HG03460 (cell line): Measurements from ENCODE around the gene C2.

Experiments used
- ATAC-seq: cut with Tn5 transposase; IDR thresholded peaks from one replicate; pipeline ENCODE4 v1.9.1; 2021; ENCODE audit not compliant: unreplicated experiment

C2 gene

GRCh38 chr6:31927242-31927862 is at the start of gene C2:
Gene C2 (plus strand): TSS chr6:31927717. CDS start chr6:31927753, 36 bp downstream.
- no peak for ATAC-seq

- ATAC-seq, result no peak
Measured at GRCh38 chr6:31878222-31878621, 49.3 kb upstream of the C2 start.

DNA sequence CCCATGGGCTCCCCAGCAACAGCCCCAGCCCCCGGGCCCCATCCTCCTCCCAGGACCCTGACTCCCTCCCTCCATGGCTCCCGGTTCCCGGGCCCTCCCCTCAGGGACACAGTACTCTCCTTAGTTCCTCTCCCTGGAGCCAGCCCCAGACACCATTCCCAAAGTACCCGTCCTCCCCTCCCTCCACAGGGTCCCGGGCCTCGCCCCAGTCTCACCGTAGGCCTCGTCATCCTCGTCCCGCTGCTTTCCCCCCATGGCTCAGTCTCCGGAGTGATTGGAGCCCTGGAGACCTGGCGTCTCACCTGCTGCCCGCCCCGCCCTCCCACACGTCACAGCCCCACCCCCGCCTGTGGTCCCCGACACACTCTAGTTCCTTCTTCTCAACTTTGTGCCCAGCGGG is 48.8 kb upstream of the C2 start, which contains the start of gene SLC44A4:
Gene SLC44A4 (minus strand): TSS at position 272 of the 400 bp plus-strand sequence. CDS start 17 bp downstream, at position 255.
- no peak for ATAC-seq

- no peak for ATAC-seq
Measured at GRCh38 chr6:31879143-31879542, 48.4 kb upstream of the C2 start.

GRCh38 chr6:31879901-31880300 is 47.6 kb upstream of the C2 start:
- ATAC-seq, result no peak

- ATAC-seq, result no peak
Measured at GRCh38 chr6:31880616-31881015, 46.9 kb upstream of the C2 start.

DNA sequence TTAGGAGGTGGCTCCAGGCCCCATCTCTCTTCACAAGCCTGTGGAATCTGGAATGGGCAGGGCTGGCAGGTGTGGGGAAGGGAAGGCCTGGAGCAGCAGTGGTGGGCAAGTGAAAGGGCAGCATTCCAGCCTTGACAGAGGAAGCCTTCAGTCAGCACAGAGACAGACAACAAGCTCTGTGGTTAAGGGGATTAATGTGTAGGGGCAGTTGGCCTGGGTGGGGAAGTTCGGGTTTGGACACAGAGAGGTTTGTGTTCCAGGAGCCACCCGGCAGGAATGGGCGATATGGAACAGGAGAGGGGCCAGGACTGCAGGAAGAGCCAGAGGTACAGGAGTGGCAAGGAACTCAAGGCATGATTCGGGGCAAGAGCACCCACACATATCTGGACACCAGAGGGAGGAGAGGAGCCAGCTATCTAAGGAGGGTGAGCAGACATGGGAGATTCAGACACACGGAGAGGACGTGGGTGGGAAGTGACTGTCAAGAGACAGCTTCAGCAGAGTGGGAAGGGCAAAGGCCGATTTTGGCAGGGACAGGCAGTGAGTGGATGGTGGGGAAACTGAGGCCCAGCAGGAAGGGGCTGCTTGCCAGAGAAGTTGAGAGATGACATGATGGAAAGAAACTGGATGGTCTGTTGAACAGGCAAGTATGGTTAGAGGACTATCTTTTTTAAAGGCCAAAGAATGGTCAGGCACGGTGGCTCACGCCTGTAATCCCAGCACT is 46.2 kb upstream of the C2 start:
- ATAC-seq, result no peak

GRCh38 chr6:31882344-31882743 is 45.2 kb upstream of the C2 start:
- ATAC-seq, result no peak

GRCh38 chr6:31883676-31884075 is 43.8 kb upstream of the C2 start:
- ATAC-seq, result no peak

GRCh38 chr6:31884528-31885035 is 42.9 kb upstream of the C2 start:
- no peak for ATAC-seq

GRCh38 chr6:31886541-31886991 is 41.0 kb upstream of the C2 start:
- ATAC-seq, result no peak

DNA sequence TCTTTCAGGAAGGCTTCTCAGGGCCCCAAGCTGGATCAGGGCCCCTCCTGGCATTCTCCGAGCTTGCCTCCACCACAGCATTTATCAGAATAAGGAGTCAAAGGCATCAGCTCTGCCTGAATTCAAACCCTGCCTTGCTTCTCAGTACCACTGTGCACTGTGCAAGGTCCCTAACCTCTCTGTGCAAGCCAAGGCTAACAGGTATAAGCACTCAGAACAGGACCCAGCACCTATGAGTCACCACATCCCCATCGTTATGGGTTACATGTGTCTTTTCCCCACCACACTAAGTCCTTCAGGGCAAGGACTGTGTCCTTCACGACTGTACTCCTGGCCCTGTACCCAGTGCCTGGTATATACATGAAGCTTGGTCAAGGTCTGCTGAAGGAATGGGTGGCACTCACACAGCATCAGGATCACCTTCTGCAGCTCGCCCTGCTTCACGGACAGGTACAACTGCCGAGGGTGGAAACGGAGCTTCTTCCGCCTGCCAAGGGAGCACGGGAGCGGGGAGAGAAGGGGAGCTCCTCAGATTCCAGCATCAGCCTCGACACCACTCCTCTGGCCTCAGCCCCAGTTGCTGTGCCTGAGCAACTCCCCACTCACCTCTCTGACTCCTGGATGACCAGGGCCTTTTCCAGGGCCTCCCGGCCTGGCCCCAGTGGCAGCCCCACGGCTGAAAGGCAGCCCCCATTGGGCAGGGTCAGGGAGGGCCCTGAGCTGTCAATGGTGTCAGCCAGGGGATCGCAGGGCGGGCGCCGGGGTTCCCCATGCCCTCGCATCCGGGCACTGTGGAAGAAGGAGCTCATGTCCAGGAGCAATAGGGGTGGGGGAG is 40.1 kb upstream of the C2 start:
- ATAC-seq, result no peak

DNA sequence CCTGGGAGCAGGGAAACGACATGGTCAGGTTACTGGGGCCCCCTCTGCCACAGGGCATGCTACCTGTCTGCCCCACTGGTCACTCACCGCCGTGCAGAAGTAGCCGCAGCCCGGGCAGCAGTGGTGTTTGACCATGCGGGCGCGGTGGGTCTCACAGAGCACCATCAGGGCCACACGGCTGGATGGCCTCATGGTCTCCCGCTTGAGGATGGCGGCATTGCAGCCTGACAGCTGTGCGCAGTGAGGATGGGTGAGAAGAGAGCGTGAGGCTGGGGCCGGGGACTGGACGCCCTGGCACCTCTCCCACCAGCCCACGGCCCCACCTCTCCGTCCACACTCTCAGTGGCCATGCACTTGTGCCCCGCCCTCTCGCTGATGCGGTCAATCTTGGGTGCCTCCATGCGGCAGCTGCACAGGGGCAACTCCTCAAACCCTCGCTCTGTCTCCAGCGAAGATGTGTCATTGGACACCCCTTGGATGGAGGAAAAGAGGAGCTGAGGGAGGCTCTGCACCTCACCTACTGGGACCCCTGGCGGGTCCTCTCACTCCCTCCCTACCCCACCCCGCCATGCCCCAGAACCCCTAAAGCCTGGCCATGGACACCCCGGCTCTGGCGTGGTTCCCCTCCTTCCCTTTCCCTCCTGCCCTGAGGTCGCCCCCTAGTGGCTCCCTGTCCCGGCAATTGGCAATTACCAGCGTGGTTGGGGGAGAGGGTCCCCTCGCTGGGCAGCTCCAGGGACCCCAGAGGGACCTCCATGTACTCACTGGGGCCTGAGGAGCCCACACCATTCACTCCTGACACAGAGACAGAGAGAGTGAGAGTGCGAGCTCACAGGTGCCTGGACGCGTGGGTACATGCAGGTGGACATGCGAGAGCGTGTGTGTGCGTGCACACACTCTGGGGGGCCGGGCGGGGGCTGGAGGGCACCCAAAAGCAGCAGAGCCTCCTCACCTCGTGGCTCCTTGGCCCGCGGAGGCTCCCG is 39.0 kb upstream of the C2 start:
- ATAC-seq, result no peak

DNA sequence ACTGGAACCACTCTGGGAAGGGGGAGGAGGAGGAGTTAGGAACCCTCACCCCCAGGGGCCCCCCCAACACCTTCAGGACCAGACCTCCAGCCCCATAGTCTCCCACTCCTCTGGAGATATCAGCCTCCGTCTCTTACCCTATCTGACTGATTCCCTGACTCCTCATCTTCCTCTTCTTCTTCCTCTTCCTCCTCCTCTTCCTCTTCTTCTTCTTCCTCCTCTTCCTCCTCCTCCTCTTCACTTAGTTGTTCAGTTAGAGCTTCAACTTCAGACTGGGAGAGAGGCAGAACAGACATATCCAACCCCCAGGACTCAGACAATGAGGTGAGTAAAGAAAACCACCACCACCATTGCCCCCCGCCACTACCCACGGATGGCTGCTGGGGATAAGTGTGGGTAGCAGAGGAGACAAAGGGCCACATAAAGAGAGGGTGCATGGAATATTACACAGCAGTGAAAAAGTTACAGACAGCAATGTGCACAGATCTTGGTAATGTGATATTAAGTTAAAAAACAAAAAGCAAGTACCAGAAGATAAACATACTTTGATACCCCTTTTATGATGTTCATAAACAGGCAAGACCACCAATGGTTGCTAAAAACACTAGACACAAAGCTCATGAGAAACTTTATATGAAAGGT is 38.1 kb upstream of the C2 start:
- no peak for ATAC-seq

DNA sequence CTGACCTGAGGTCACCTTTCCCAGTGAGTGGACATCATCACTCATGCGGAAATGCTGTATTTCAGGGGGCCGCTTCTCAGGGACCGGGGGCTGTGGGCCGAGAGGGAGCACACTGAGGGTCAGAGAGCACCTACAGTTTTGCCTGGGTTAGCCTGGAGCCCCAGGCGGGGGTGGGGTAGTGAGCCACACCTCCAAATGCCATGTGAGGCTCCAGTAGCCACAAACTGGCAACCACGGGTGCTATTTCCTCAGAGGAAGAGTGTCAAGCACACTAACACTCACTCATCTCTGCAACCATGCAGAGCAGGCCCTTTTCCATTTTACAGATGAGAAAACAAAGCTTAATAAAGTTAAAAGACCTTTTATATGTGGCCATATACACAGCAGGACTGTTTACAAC is 34.7 kb upstream of the C2 start:
- ATAC-seq, result no peak

DNA sequence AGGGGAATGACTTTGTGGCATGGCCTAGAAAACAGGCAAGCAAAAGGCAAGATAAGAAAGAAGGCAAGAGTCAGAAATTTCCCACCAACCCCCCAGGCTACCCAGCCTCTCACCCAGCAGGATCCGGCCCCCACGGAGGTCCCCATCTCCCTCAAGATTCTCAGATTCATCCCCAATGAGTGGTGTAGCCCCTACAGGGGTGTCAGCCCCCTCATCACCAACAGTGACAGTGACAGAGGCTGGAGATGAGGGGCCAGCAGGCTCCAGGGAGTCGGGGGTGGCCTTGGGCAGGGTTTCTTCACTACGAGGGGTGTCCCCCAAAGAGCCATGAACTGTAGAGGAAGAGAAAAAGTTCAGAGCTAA is 31.0 kb upstream of the C2 start:
- ATAC-seq, result no peak

- no peak for ATAC-seq
Measured at GRCh38 chr6:31896856-31897611, 30.5 kb upstream of the C2 start.

DNA sequence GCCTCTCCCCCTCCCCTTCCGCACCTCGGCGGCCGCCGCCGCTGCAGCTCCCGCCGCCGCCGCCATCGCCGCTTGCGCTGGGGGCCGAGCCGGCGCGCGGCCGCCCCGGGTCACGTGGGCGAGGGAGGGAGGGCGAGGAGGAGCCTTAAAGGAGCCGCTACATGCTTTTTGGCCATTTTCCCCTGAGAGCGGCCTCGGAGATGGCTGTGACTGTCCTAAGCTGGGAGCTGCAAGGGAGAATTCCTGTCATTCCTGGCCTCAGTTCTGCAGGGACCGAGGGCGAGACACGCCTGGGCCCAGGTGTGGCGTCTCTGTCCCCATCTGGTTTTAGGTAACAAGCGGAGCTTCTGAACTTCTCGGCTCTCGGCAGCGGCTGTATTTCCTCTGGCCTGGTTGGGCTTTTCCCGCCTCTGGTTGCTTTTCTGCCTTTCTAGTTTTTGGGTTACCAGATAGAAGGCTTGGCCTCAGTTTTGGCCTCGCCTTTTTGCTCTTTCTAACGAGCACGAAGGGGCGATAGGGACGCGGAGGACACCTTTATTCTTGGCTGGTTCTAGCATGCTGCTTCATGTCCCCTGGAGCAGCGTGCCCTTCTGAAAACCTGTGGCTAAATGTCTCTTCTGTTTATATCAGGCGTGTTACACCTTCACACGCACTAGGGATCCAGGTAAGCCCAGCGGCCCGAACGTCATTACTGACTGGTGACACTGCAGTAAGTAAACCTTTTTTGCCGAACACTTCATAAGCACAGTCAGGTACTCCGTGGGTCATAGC is 29.7 kb upstream of the C2 start, which contains the start of gene EHMT2:
Gene EHMT2 (minus strand): TSS at position 87 of the 771 bp plus-strand sequence. CDS start 21 bp downstream, at position 66.
- peak; percentile 44 for ATAC-seq
